ENCODE results near the gene ARHGAP33.
"Not testable (repeated sequence)": the region's sequence is repeated elsewhere in the genome, so short reads cannot be mapped to it uniquely, and the experiment has no call there.

The ARHGAP33 gene

DNA sequence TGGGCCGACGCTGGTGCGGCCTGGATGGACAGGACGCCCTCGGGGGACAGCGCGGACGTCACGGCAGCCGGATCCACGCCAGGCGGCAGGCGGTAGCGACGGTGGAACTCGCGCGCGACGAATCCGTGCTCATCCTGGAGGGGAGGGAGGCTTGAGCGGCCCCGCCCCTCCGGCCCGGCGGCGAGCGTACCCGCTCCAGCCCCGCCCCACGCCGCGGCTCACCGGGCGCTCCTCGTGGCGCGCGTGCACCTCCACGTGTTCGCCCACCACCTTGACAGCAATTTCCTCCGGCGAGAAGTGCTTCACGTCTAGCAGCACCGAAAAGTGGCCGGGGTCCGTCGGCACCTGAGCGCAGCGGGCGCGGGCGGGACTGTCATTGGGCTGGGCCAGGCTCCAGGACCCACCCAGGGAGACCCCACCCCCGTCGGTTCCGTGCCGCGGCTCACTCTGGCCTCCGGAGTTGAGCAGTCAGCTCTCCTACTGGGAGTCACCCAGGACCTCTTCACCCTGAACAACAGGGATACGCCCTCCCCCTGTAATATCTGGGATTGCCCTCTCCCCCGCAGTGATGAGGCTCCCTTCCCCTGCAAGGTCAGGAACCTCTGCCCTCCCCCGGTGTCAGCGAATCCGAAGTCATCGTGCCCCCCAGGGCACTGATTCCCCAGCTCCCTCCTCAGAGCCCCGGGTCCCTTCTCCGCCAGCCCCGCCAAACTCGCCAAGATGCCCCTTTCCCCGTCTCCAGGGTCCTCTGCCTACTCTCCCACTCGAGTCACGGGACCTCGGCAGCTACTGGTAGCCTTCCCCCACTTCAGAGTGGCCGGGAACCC lies 19.6 kb upstream of the ARHGAP33 start:
- no peak for DNase-seq

- no peak for DNase-seq
Measured at GRCh38 chr19:35756377-35757230, 18.8 kb upstream of the ARHGAP33 start, which contains the start of gene HSPB6. Gene HSPB6, minus strand, starts transcription at chr19:35757029. Its CDS starts 21 bp downstream, at chr19:35757008.

- no peak for DNase-seq
Measured at GRCh38 chr19:35757231-35757748, 18.1 kb upstream of the ARHGAP33 start.

- DNase-seq: peak; percentile 98
Measured at GRCh38 chr19:35757749-35758608, 17.4 kb upstream of the ARHGAP33 start, which contains the start of gene PROSER3. Gene PROSER3, plus strand, starts transcription at chr19:35758176. Its CDS starts 40 bp downstream, at chr19:35758216.

DNA sequence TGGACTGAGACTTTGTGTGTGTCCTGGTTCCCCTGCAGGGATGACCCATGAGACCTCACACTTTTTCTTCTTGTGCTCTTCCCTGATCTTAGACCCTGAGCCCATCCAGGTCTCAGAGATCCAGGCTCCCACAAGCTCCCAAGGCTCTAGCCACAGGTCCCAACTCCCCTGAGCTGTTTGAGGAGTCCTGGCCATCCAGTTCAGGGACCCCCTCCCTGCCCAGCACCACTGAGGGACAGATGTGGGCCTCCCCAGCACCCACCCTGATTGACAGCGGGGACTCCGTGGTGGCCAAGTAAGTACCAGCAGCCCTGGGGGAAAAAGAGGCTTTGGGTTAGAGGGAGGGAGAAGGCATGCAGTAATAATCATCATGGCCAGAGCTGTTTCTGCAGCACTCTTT lies 15.7 kb upstream of the ARHGAP33 start:
- DNase-seq: no peak

DNA sequence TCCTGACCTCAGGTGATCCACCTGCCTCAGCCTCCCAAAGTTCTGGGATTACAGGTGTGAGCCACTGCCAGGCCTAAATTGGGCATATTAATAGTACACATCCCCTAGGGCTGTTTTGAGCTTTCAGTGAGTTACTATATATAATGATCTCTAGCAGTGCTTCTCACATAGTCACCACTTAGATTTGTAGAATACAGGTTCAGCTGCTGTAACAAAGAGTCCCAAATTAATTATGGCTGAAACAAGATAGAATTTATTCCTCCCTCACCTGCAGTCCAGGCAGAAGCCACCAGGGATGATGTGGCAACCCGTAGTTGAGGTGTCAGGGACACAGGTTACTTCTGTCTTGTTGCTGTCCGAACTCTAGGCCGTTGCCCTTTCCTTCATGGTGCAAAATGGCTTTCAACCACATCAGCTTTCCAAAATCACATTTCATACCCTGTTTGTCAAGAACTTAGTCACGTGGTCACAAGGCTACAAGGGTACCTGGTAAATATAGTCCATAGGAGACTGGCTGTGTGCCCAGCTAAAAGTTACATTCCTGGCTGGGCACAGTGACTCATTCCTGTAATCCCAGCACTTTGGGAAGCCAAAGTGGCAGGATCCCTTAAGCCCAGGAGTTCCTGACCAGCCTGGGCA lies 14.5 kb upstream of the ARHGAP33 start:
- DNase-seq: no peak

DNA sequence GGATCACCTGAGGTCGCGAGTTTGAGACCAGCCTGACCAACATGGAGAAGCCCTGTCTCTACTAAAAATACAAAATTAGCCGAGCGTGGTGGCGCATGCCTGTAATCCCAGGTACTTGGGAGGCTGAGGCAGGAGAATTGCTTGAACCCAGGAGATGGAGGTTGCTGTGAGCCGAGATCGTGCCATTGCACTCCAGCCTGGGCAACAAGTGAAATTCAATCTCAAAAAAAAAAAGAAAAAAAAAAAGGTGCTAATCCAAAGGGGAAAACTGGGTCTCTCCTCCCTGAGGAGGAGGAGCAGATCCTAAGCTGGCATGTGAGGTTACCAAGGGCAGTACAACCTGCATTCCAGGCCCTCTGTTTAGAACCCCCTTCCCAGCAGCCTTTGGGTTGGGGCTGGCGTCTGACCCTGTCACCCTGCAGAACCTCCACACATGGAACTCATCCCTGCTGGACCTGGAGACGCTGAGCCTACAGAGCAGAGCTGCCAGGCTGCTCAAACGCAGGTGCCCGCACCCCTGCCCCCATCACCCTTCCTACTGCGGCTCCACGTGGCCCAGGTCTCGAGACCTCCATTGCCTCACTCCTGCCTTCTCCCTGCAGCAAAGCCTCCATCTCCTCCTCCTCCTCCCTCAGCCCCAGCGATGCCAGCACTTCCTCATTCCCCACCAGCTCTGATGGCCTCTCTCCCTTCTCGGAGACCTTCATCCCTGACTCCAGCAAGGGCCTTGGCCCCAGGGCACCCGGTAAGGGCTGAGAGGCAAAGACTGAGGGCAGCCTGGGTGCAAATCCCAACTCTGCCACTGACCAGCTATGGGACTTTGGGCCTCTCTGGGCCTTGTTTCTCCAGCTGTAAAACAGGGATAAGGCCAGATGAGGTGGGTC lies 10.7 kb upstream of the ARHGAP33 start:
- DNase-seq: no peak

DNA sequence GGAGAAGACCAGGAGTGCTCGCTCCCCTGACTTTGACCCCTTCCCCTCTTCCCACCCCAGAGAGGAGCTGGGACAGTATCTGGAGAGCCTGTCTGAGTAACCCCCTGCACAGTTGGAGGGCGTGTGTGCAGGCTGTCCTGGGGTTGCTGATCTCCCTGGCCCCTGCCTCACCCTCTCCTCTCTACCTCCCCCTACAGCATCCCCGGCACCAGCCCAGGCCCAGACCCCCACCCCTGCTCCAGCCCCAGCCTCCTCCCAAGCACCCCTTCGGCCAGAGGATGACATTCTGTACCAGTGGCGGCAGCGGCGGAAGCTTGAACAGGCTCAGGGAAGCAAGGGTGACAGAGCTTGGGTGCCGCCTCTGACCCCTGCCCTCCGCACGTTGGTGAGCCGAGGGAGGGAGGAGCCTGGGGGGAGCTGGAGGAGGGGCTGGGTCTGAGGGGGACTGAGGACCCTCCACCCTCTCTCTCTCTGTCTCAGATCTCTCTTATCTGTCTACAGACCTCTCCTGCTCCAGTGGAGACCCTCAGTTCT lies 8.7 kb upstream of the ARHGAP33 start:
- DNase-seq: no peak

DNA sequence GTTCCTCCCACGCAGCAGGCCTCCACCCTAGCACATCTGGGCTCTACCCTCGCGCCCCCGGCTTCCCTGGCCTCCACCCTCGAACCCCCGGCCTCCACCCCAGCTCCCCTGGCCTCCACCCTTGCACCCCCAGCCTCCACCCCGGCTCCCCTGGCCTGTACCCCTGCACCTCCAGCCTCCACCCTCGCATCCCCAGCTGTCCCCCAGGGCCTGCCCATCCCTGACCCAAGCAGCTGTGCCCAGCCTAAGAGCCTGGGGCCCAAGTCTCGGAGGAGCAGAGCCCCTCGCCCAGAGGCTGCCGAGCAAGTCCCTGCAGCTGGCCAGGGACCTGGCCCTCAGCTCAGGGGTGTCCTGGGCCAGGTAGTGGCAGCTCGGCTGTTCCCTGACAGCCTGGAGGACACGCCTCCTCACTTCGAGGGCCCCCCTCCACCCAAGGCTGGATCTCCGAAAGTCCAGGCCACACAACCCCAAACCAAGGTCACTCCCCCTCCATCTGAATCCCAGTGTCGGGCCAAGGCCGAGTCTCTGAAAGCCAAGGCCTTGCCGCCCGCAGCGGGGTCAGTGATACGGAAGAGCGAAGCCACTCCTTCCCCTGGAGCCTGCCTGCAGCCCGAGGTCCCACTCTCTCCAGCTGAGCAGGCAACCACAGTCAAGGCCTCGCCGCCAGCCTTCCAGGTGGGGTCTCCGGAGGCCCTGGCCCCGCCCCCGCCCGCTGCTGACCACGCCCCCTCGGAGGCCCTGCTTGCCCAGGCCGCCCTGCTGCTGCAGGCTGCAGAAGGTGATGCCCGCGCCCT lies 7.9 kb upstream of the ARHGAP33 start:
- no peak for DNase-seq

GRCh38 chr19:35768082-35768421 lies 7.3 kb upstream of the ARHGAP33 start:
- DNase-seq: no peak

- DNase-seq: not testable (repeated sequence)
Measured at GRCh38 chr19:35772362-35772761, 3.0 kb upstream of the ARHGAP33 start.

- DNase-seq: no peak
Measured at GRCh38 chr19:35773020-35773806, 2.2 kb upstream of the ARHGAP33 start.

DNA sequence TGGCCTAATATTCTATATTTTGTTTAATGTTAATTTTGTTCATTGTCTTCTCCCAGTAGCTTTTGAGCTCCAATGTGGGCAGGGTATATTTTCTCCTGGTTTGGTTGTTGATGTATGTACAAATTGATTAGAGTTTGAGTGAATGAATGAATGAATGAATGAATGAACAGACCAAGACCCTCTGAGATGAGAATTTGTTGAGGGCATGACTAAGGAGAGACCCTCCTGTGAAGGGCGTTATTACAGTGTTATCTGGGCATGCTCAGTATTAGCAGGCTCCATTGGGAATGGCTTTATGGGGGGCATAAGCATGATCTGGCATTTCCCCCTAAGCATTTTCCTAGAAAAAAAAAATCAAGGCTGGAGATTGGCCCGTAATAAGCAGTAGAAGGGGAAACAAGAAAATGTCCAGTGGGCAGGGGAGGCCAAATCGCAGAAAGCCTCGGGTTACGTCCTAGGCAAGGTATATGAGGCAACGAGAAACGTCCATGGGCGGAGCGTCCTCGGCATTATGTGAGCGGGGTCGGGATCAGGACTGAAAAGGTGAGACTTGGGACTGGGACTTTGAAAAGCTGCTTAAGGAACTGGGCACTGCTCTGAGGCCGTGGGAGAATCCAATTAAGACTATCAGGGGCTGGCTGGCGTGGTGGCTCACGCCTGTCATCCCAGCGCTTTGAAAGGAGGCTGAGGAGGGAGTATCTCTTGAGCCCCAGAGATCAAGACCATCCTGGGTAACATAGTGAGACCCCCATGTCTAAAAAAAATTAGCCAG lies 904 bp upstream of the ARHGAP33 start:
- DNase-seq: no peak

- no peak for DNase-seq
Measured at GRCh38 chr19:35775046-35775297, 392 bp upstream of the ARHGAP33 start.

DNA sequence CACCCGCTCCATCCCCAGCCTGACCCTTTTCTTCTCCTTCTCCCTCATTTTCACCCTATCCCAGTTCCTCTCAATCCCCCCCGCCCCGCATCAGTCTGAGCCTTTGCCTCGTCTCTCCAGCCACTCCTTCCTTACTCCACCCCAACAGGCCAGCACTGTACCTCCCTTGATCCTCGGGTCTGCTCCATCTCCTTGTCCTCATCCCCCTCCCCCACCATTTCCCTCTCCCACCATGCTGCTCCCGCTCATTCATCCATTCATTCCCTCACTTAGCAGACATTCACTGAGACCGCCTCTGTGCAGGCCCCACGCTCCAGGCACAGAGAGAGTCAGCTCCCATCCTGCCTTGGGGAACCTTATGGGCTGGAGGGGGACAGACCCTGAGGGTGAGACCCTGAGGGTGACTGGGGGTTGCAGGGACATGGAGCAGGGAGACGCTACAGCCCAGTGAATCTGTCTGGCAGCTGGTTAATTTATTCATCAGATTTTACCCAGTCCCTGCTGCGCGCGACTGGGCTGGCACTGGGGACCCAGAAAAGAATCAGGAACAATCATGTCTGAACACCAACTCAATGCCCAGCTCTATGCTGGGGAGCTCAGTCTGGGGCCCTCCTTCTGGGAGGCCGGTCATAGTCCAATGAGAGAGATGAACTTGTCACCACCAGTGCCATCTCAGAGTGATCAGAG lies 881 bp downstream of the ARHGAP33 start:
- no peak for DNase-seq

DNA sequence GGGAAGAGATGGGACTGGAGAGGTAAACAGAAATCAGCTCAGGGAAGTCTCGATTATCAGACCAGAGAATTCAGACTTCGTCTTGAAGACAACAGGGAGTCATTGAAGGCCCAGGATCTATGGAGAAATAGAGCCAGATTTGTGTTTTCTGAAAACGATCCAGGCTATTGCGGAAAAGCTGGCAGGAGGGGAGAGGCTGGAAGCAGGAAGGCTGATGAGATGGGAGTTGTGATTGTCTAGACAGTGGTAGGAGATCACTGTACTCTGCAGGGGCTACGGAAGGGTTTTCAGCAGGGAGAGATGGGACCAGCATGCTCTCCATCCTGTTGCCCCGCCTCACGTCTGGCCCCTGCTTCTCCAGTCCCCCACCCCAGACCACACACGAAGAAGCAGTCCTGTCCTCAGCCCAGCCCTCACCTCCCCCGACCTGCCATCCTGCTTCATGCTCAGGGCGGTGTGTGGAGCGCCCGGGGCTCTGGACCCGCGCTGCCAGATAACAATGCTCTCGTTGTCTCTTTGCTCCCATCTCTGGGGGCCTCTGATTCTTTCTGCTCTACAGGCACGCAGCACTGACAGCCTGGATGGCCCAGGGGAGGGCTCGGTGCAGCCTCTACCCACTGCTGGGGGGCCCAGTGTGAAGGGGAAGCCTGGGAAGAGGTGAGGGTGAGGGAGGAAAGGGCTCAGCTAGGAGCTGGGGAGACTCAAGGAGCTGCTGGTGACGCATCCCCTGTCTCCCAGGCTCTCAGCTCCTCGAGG lies 1.9 kb downstream of the ARHGAP33 start:
- DNase-seq: no peak

GRCh38 chr19:35777961-35778360 lies 2.6 kb downstream of the ARHGAP33 start:
- no peak for DNase-seq

Measured in NCI-H510A (cell line).